Lung (tissue), 12 donors: ENCODE data around the gene FAM219A. TPM values are rescaled to one million over a fixed set of nuclear protein-coding genes. Genes with fewer than 3 reads are reported as not detected.

Experiments
- ATAC-seq: fragments of 200-7000 bp; cut with Tn5 transposase; one replicate; pipeline ENCODE4 v1.9.1; 2020; ENCODE audit warnings: moderate number of reproducible peaks; ENCODE audit not compliant: insufficient read depth, low FRiP score
- DNase-seq, 3 donors: peaks; one replicate each; pipeline ENCODE4 v3.0.0-alpha.2; 2013 to 2017
- H3K27ac ChIP-seq, 2 donors: one replicate each; pipeline ENCODE4 v1.5.1; 2013; ENCODE audit warnings: mild to moderate bottlenecking in 2 of 2, moderate library complexity in 2 of 2, control low read depth in 1 of 2, inconsistent platforms in 1 of 2, low read depth in 1 of 2, low read length in 1 of 2
- H3K27me3 ChIP-seq, 3 donors: one replicate each; pipeline ENCODE4 v1.5.1; 2013; ENCODE audit warnings: low read length in 2 of 3; ENCODE audit not compliant: control insufficient read depth in 3 of 3, insufficient read depth in 3 of 3
- H3K36me3 ChIP-seq, 4 donors: one replicate each; pipeline ENCODE4 v1.5.1; 2013; ENCODE audit warnings: low read length in 4 of 4, mild to moderate bottlenecking in 1 of 4, moderate library complexity in 1 of 4; ENCODE audit not compliant: control insufficient read depth in 4 of 4, insufficient read depth in 4 of 4
- H3K4me1 ChIP-seq, 5 donors: one replicate each; pipeline ENCODE4 v1.5.1; 2013; ENCODE audit warnings: low read length in 5 of 5, mild to moderate bottlenecking in 2 of 5, moderate library complexity in 1 of 5; ENCODE audit not compliant: control insufficient read depth in 5 of 5, insufficient read depth in 5 of 5
- H3K4me3 ChIP-seq: one replicate; pipeline ENCODE4 v1.5.1; 2013; ENCODE audit warnings: mild to moderate bottlenecking, control low read depth, moderate library complexity
- H3K9ac ChIP-seq, 2 donors: one replicate each; pipeline ENCODE4 v1.5.1; 2013; ENCODE audit warnings: low read length in 2 of 2, control low read depth in 1 of 2; ENCODE audit not compliant: insufficient read depth in 1 of 2
- H3K9me3 ChIP-seq, 4 donors: one replicate each; pipeline ENCODE4 v1.5.1; 2013; ENCODE audit warnings: low read length in 3 of 4, mild to moderate bottlenecking in 1 of 4, moderate library complexity in 1 of 4; ENCODE audit not compliant: control insufficient read depth in 4 of 4, insufficient read depth in 3 of 4
- CTCF ChIP-seq: IDR thresholded peaks from 2 replicates; pipeline ENCODE4 v1.5.1; 2012; ENCODE audit warnings: mild to moderate bottlenecking; ENCODE audit errors: control extremely low read depth, extremely low read depth
- WGBS, 2 donors: extraction: QIAGEN DNeasy Blood & Tissue Kit; methylation state at CpG; one replicate each; pipeline ENCODE4 v1.1.7; 2013; 5-methylcytosine and 5-hydroxymethylcytosine counted together
- polyA plus RNA-seq, 2 donors: library from polyadenylated mRNA; stranded (reverse); fragments of 200-250 nt; gene quantifications; one replicate each; pipeline ENCODE4 v1.2.1, GENCODE V29; 2013
- total RNA-seq, 2 donors: library from RNA; depleted of rRNA in 1 of 2; stranded (reverse); fragments of >200 nt in 1 of 2; gene quantifications; one replicate each; pipeline ENCODE4 v1.2.1, GENCODE V29; 2014 to 2021
- donor health status: control.
- donor health status: control.
- donor health status: Bipolar disorder and iron deficiency.
- donor health status: healthy.
- donor health status: DM: yes; HTN: yes; CAD: no.

Gene FAM219A
- total and polyA plus RNA-seq, 4 donors = 8.5 to 28.3 (median 13.3) TPM

GRCh38 chr9:34464571-34464970 lies 6.2 kb upstream of the FAM219A start:
- H3K4me1 ChIP-seq = peaks cover 0 to 2% (median 0%) of the 10 kb centered on the region in 5 donors
- WGBS, 2 donors = 80 to 85% methylated on average over 2 of the region's 2 CpGs

GRCh38 chr9:34463901-34464232 lies 5.5 kb upstream of the FAM219A start:
- H3K9me3 ChIP-seq = no peaks in the 10 kb centered on the region
- 79 to 88% methylated on average over 2 of the region's 2 CpGs for whole genome bisulfite sequencing, 2 donors
- H3K4me1 ChIP-seq = peaks cover 0 to 2% (median 1%) of the 10 kb centered on the region in 5 donors
- peaks cover 0 to 13% (median 2%) of the 10 kb centered on the region in 3 donors for H3K27me3 ChIP-seq
- ATAC-seq (no peak), DNase-seq (no peak)
- no peaks in the 10 kb centered on the region for H3K36me3 ChIP-seq
- no peak overlapping the region for H3K4me3 ChIP-seq
- no peak overlapping the region for H3K27ac ChIP-seq
- no peak overlapping the region for H3K9ac ChIP-seq
- no peak for TF ChIP-seq CTCF

More at GRCh38 chr9:34464571-34464970, 6.2 kb upstream of the FAM219A start:
- Histone ChIP-seq H3K9me3 (no peaks in the 10 kb centered on the region), H3K9ac (no peak overlapping the region), H3K27me3 (peaks cover 0 to 13% (median 2%) of the 10 kb centered on the region in 3 donors), H3K4me3 (no peak overlapping the region), H3K36me3 (no peaks in the 10 kb centered on the region), H3K27ac (no peak overlapping the region)
- TF ChIP-seq CTCF = no peak
- DNase-seq = no peak
- ATAC-seq = no peak

- H3K4me1 ChIP-seq = peaks cover 0 to 3% (median 3%) of the 10 kb centered on the region in 5 donors
- 57 to 73% methylated on average over 5 of the region's 5 CpGs for WGBS, 2 donors
Measured at GRCh38 chr9:34463098-34463900, 4.9 kb upstream of the FAM219A start.

More at GRCh38 chr9:34463098-34463900, 4.9 kb upstream of the FAM219A start:
- Histone ChIP-seq H3K27ac (no peak overlapping the region), H3K9me3 (no peaks in the 10 kb centered on the region), H3K36me3 (no peaks in the 10 kb centered on the region), H3K9ac (no peak overlapping the region), H3K4me3 (no peak overlapping the region), H3K27me3 (peaks cover 0 to 13% (median 2%) of the 10 kb centered on the region in 3 donors)
- TF ChIP-seq CTCF = no peak
- DNase-seq (no peak), ATAC-seq (no peak)
